ENCODE results near the gene MARCHF2. TPM values are rescaled to one million over a fixed set of nuclear protein-coding genes. Genes with fewer than 3 reads are reported as not detected.

The MARCHF2 gene
- total RNA-seq, 4 donors from 2014 or later = 167 to 296 (median 203) TPM

- DNase-seq (ENCODE audit: low spot score) (no peak), ATAC-seq (ENCODE audit: low FRiP score) (no peak)
- TF ChIP-seq, protein P1, sequence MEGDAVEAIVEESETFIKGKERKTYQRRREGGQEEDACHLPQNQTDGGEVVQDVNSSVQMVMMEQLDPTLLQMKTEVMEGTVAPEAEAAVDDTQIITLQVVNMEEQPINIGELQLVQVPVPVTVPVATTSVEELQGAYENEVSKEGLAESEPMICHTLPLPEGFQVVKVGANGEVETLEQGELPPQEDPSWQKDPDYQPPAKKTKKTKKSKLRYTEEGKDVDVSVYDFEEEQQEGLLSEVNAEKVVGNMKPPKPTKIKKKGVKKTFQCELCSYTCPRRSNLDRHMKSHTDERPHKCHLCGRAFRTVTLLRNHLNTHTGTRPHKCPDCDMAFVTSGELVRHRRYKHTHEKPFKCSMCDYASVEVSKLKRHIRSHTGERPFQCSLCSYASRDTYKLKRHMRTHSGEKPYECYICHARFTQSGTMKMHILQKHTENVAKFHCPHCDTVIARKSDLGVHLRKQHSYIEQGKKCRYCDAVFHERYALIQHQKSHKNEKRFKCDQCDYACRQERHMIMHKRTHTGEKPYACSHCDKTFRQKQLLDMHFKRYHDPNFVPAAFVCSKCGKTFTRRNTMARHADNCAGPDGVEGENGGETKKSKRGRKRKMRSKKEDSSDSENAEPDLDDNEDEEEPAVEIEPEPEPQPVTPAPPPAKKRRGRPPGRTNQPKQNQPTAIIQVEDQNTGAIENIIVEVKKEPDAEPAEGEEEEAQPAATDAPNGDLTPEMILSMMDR (IDR thresholded peaks at IDR 0.05) = no peak
Measured at GRCh38 chr19:8488365-8488764, 75.3 kb downstream of the MARCHF2 start.

Small RNA genes within 50 kb of the gene (small RNA-seq; reads per million reads assigned to genes)
- not detected for gene MIR4999

Other genes starting within 250 kb of the MARCHF2 start
- 10 to 100 TPM; 18.4 to 34.1 (median 26.6) TPM for gene CERS4, start 203.9 kb upstream of the MARCHF2 start, total RNA-seq
- 100 to 1,000 TPM in 2 of 4 donors, 10 to 100 TPM in 2; 49.3 to 126 (median 79.3) TPM for gene CD320, start 104.9 kb upstream of the MARCHF2 start, total RNA-seq
- gene NDUFA7, start 91.9 kb upstream of the MARCHF2 start, total RNA-seq = 10 to 100 TPM; 14.5 to 44.2 (median 33.1) TPM
- gene RPS28, start 91.8 kb upstream of the MARCHF2 start, total RNA-seq = 100 to 1,000 TPM; 420 to 679 (median 534) TPM
- gene KANK3, start 70.0 kb upstream of the MARCHF2 start, total RNA-seq = 10 to 100 TPM in 3 of 4 donors, 1 to 10 TPM in 1; 7.1 to 48.7 (median 18.9) TPM
- gene ANGPTL4, start 49.1 kb upstream of the MARCHF2 start, total RNA-seq = 100 to 1,000 TPM in 3 of 4 donors, 10 to 100 TPM in 1; 62.6 to 405 (median 250) TPM
- 10 to 100 TPM; 31.6 to 55.6 (median 41.2) TPM for gene RAB11B, start 22.9 kb upstream of the MARCHF2 start, total RNA-seq
- 100 to 1,000 TPM in 3 of 4 donors, 10 to 100 TPM in 1; 80.4 to 158 (median 111) TPM for gene HNRNPM, start 31.7 kb downstream of the MARCHF2 start, total RNA-seq
- 1 to 10 TPM in 3 of 4 donors, under 1 TPM in 1; 0.56 to 4.6 (median 1.9) TPM for gene PRAM1, start 89.3 kb downstream of the MARCHF2 start, total RNA-seq
- gene ZNF414, start 100.9 kb downstream of the MARCHF2 start, total RNA-seq = 1 to 10 TPM; 4.6 to 7.8 (median 7.4) TPM
- 10 to 100 TPM; 13.9 to 86.7 (median 39.9) TPM for gene MYO1F, start 164.1 kb downstream of the MARCHF2 start, total RNA-seq
- gene ADAMTS10, start 197.4 kb downstream of the MARCHF2 start, total RNA-seq = 10 to 100 TPM; 16.7 to 46.7 (median 22.5) TPM
- gene NFILZ, start 217.3 kb downstream of the MARCHF2 start, total RNA-seq = not detected

All from omental fat pad (tissue), 4 donors.